Endothelial cell of umbilical vein (primary cell): Measurements from ENCODE around the gene KANK2.

Source experiments
- MYC ChIP-seq: IDR thresholded peaks from one replicate; pipeline ENCODE4 v1.6.1; 2011; ENCODE audit warnings: mild to moderate bottlenecking, low read depth, low read length
- POLR2A ChIP-seq: IDR thresholded peaks from 2 replicates; pipeline ENCODE4 v1.6.1; 2012; ENCODE audit warnings: low read depth, mild to moderate bottlenecking, control low read depth, low read length

GRCh38 chr19:11123114-11123513 is 74.2 kb downstream of the KANK2 start:
- TF ChIP-seq POLR2A (no peak), MYC (no peak)
